GM19468 (cell line): ENCODE data around the gene TRDN.
"Not testable (repeated sequence)": the region's sequence is repeated elsewhere in the genome, so short reads cannot be mapped to it uniquely, and the experiment has no call there.

Source experiments
- ATAC-seq: cut with Tn5 transposase; IDR thresholded peaks from one replicate; pipeline ENCODE4 v1.9.1; 2021; ENCODE audit warnings: mild to moderate bottlenecking, moderate library complexity, moderate number of reproducible peaks; ENCODE audit not compliant: unreplicated experiment; ENCODE audit errors: extremely low read depth

The TRDN gene

DNA sequence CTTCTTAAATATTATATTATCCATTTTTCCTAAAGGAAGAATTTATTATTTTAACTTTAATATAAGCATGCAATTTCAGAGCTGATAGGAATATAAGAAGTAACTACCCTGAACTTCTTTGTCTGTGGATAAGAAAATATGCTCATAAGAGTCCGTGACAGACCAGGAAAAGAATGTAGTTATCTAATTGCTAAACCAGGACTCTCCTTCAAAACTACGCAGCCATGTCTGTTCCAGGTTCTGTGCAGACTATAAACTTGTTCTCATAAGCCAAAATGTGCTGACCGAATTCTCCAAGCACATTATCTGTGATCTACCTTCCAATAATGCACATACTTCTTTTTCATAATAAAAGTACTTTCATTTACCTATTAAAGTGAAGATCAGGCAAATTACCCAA is 116.5 kb downstream of the TRDN start:
- no peak for ATAC-seq

DNA sequence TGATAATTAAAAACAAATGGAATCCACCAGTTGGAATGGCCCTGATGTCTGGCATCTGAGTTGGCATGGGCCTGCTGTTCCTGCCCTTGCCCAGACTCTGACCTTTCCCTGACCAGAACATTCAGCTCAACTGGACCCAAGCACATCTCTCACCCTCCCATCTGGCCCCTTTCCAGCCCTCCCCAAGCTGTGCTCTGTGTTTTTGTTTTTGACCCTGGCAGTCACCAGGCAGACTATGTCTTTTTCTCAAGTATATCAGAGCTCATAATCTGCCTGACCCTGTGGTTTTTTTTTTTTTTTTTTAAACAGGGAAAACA is 117.6 kb downstream of the TRDN start:
- ATAC-seq, result no peak

GRCh38 chr6:123518441-123519188 is 118.1 kb downstream of the TRDN start:
- ATAC-seq, result no peak

DNA sequence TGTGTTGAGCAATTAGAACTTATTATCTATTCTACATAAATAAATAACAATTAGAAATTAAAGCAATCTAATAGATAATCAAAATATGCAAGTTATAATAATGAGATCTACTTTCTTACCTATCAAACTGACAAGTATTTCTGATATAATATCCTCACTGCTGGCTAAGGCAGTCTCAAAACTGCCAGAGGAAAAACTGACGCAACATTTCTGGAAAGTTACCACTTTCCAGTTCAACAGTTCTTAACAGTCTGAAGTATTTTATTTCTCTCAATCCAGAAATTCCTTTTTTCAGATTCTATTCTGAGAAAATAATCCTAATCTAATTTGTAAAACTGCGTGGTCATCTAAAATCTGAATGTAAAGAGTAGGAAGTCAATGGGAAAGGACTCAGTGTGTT is 121.0 kb downstream of the TRDN start:
- ATAC-seq, result no peak

DNA sequence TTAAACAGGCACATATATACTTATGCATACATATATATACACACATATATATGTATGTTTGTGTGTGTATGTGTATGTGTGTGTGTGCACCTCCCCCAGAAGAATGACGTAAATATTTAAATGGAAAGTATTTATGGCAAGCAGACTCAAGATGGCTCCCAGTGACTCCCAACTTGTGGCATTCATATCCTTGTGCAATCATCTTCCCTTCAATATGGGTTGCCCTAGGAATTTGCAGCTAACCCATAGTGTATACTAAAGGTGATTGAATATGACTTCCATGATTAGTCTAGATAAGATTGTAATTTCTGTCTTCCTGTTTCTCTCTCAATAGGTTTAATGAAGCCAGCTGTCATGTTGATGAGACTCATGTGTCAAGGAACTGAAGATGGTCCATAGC is 127.6 kb downstream of the TRDN start:
- no peak for ATAC-seq

DNA sequence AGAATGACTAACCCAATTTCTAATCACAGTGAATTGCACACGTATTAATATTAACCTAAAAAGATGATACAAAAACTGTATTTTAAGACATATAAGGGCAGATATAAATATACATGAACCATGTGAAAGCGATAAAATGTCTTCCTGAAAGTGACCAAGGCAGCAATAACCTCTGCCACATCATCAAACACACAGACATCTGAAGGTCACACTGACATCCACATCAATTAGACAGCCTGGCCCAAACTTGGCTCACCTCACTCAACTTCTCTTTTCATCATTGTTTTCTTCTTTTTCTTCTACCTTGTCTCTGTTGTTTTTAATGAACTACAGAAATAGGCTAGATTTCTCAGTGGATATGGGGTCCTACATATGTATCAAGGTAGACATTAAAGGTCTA is 128.5 kb downstream of the TRDN start:
- ATAC-seq, result no peak

- ATAC-seq, result no peak
Observed at GRCh38 chr6:123507582-123507981, 129.2 kb downstream of the TRDN start.

GRCh38 chr6:123503619-123504018 is 133.1 kb downstream of the TRDN start:
- no peak for ATAC-seq

DNA sequence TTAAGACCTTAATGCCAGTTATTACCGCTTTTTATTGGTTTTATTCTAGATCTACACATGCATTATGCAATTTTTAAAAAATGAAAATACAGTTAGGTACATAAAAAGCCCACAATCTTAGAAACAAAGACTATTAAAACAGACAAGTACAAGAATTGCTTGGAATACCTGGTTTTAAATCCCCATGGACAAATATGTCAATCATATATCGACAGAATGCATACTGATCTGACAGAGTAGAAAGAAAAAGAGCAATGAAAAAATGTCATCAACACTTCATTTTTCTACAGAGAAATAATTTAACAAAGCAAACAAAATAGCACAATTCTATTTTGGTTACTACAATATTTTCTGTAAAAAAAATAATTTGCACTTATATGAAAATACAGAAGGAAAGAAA is 139.7 kb downstream of the TRDN start:
- no peak for ATAC-seq

DNA sequence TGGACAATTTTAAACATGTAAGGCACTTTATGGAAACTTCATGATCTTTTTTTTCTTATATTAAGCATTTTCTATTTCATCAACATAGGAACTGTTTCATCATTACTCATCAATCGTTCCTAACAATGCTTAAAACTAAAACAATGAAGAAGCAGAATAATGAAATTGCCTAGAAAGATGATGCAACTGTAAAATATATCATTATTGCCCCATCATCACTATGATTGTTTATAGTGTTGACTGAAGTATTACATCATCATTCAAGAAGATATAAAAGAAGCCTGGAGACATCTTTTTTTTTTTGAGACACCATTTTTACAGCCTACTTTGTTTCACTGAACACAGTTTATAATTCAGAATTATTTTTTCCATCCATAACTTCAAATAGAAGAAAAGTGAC is 147.2 kb downstream of the TRDN start:
- no peak for ATAC-seq

DNA sequence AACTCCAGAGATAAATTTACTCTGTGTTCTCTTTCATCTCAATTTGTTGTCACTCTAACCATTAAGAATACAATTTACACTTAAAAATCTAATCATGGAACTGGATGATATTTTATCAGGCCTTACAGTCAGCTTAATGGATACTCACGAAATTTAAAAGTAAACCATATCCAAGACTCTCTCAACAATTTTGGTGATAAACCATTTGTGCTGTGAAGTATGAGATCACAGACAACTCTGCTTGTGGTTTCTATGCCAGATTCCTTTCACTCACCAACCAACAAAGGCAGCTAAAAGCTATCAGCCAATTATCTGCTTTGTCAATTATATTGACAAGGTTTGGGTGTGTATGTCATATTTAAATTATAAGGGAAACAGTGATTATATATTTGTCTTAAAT is 155.8 kb downstream of the TRDN start:
- ATAC-seq, result no peak

- not testable (repeated sequence) for ATAC-seq
Observed at GRCh38 chr6:123472025-123472702, 164.6 kb downstream of the TRDN start.

DNA sequence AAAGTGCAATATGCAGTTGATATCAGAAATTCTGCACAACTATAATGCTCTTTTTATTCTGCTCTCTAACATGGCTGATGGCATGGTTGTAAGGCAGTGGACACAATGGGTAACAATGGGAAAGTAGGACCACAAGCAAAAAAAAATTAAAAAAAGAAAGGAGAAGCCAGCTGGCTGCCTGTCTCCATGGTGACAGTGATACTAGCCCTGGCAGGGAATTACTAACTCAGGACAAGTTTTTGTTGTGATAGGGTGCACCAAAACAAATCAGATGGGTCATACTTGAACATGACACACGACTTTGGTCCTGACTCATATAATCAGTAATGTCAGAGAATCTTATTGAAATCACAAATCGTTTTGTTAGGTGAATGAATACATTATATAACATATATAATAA is 169.4 kb downstream of the TRDN start:
- ATAC-seq, result no peak

DNA sequence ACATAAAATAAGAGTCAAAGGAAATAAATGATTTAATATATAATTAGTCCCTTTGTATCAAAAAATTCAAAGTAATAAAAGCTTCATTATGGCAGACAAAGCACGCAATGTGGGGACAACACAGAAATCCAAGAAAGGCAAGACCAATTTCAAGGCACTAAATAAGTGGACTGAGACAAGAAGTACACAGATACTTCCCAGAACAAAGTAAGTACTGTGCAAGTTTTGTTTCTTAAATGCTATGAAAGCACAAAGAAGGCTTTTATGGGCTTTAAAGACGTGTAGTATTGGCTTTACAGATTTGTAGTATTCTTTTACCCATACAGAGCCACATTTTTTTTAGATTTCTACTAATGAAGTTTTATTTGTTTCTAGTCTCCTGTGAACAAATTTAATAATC is 174.6 kb downstream of the TRDN start:
- no peak for ATAC-seq

- ATAC-seq, result no peak
Observed at GRCh38 chr6:123458218-123458617, 178.5 kb downstream of the TRDN start.

GRCh38 chr6:123456836-123457235 is 179.9 kb downstream of the TRDN start:
- ATAC-seq, result no peak

- no peak for ATAC-seq
Observed at GRCh38 chr6:123454448-123454847, 182.3 kb downstream of the TRDN start.

GRCh38 chr6:123453071-123453470 is 183.7 kb downstream of the TRDN start:
- ATAC-seq, result not testable (repeated sequence)

DNA sequence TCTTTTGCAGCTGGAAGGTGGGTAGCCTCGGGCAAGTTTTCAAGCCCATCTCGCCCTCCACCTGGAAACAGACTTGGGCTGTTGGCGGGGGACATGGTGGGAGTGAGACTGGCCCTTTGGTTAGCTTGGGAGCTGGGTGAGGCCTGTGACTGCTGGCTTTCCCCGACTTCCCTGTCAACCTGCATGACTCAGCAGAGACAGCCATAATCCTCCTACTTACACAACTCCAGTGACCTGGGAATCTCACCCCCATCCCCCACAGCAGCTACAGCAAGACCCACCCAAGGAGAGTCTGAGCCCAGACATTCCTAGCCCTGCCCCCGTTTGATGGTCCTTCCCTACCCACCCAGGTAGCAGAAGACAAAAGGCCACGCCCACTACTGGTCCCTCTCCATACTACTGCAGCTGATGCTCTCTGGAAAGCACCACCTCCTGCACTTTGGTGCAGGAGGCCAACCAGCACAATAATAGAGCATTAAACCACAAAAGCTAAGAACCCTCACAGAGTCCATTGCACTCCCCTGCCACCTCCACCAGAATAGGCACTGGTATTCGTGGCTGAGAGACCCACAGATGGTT is 188.4 kb downstream of the TRDN start:
- no peak for ATAC-seq

- no peak for ATAC-seq
Observed at GRCh38 chr6:123447315-123447937, 189.3 kb downstream of the TRDN start.

DNA sequence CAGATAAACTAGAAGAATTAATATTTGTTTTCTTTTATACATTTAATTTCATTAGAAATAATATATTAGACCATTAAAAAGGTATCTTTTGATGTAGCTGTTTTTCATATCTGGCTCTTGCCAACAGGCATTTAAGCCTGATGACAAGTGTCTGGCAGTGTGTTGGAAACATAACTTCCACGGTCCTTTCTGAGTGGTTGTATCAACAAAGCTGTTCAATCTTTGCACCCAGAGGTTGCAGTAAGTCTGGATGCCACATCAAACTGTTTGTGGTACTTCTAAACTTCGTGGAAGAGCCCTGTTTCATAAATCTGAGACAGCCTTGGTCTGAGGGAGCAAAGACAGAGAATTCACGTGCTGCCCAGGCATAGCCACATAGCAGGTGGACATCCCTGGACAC is 197.4 kb downstream of the TRDN start:
- no peak for ATAC-seq
